ENCODE data around the gene ENAM.

DNA sequence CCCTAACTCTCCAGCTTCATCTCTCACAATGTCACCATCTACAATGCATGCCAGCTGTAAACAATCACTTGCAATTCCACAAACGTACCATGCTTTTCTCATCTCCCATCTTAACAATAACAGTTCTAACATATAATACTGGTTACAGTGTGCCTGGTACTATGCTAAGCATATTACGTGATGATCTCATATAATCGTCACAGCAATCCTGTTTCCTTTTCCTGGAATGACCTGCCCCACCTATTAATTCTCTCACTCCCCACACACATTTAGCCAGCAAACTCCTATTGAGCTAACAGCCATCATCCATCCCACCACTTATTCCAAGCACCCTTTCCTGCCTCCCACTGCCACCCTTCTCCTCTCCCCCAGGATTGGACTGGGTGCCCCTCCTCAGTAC, 29.9 kb downstream of the ENAM start:
- TF ChIP-seq, protein P1, sequence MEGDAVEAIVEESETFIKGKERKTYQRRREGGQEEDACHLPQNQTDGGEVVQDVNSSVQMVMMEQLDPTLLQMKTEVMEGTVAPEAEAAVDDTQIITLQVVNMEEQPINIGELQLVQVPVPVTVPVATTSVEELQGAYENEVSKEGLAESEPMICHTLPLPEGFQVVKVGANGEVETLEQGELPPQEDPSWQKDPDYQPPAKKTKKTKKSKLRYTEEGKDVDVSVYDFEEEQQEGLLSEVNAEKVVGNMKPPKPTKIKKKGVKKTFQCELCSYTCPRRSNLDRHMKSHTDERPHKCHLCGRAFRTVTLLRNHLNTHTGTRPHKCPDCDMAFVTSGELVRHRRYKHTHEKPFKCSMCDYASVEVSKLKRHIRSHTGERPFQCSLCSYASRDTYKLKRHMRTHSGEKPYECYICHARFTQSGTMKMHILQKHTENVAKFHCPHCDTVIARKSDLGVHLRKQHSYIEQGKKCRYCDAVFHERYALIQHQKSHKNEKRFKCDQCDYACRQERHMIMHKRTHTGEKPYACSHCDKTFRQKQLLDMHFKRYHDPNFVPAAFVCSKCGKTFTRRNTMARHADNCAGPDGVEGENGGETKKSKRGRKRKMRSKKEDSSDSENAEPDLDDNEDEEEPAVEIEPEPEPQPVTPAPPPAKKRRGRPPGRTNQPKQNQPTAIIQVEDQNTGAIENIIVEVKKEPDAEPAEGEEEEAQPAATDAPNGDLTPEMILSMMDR (IDR thresholded peaks at IDR 0.05) = no peak
- TF ChIP-seq POLR2A (IDR thresholded peaks at IDR 0.05) = no peak

All from right lobe of liver (tissue), 4 donors.